ENCODE results near the gene IGFL4.

- TF ChIP-seq RXRA (CRISPR knock-in tag; IDR thresholded peaks at IDR 0.05) (no peak), CTCF (CRISPR knock-in tag; IDR thresholded peaks at IDR 0.05) (no peak)
Measured at GRCh38 chr19:46032597-46033025, 8.2 kb downstream of the IGFL4 start.
